CD4-positive, alpha-beta T cell (primary cell): ENCODE results near the gene GPR141. TPM values are rescaled to one million over a fixed set of nuclear protein-coding genes. Genes with fewer than 3 reads are reported as not detected.

ENCODE experiments used
- ATAC-seq: fragments of 200-7000 bp; cut with Tn5 transposase; one replicate; pipeline ENCODE4 v1.10.0; 2022; ENCODE audit warnings: mild to moderate bottlenecking; ENCODE audit not compliant: poor library complexity
- CTCF ChIA-PET: fragments of 350-600 bp; sonication (Branson Sonifier 250); formaldehyde crosslinking; loops from one replicate; lab custom pipeline; 2021; ENCODE audit warnings: antibody characterized with exemption, inconsistent platforms; lab: Charles Lee
- POLR2A ChIA-PET: fragments of 350-600 bp; sonication (Branson Sonifier 250); formaldehyde crosslinking; loops from one replicate; lab custom pipeline; 2021; ENCODE audit warnings: antibody characterized with exemption, inconsistent platforms; lab: Charles Lee
- DNase-seq, 14 experiments: peaks; one replicate each; pipeline ENCODE4 v3.0.0-alpha.2; 2013 to 2020; ENCODE audit warnings: mixed read lengths in 2 of 14
- H3K27ac ChIP-seq, 2 donors: one replicate each; pipeline versions ENCODE4 v1.5.1 to v1.7.0; 2013; ENCODE audit warnings: low read length in 2 of 2, low read depth in 1 of 2, mild to moderate bottlenecking in 1 of 2
- H3K27me3 ChIP-seq, 2 experiments: 1 replicate in 1 of 2; 2 replicates in 1 of 2; pipeline versions ENCODE4 v1.6.1 to v1.7.0; 2013; ENCODE audit warnings: low read length in 2 of 2, control low read depth in 1 of 2, mild to moderate bottlenecking in 1 of 2, moderate library complexity in 1 of 2; ENCODE audit not compliant: insufficient read depth in 2 of 2, control insufficient read depth in 1 of 2
- H3K36me3 ChIP-seq: one replicate; pipeline ENCODE4 v1.6.1; 2013; ENCODE audit warnings: low read length, control low read depth; ENCODE audit not compliant: insufficient read depth
- H3K4me1 ChIP-seq: one replicate; pipeline ENCODE4 v1.6.1; 2013; ENCODE audit warnings: low read length, control low read depth; ENCODE audit not compliant: insufficient read depth
- H3K4me3 ChIP-seq: one replicate; pipeline ENCODE4 v1.5.1; 2013; ENCODE audit warnings: mild to moderate bottlenecking, low read length, moderate library complexity
- H3K9me3 ChIP-seq, 2 experiments: 1 replicate in 1 of 2; 2 replicates in 1 of 2; pipeline versions ENCODE4 v1.6.1 to v1.7.0; 2013; ENCODE audit warnings: low read length in 2 of 2, mild to moderate bottlenecking in 2 of 2, control low read depth in 1 of 2, moderate library complexity in 1 of 2; ENCODE audit not compliant: control insufficient read depth in 1 of 2, insufficient read depth in 1 of 2
- H3K27ac Mint-ChIP-seq: one replicate; pipeline ENCODE4 v1.8.0; 2020; ENCODE audit warnings: mixed read lengths
- H3K27me3 Mint-ChIP-seq: one replicate; pipeline ENCODE4 v1.8.0; 2021; ENCODE audit warnings: mixed read lengths
- H3K36me3 Mint-ChIP-seq: one replicate; pipeline ENCODE4 v1.8.0; 2021; ENCODE audit warnings: low read depth, mixed read lengths
- H3K4me1 Mint-ChIP-seq: one replicate; pipeline ENCODE4 v1.8.0; 2021; ENCODE audit warnings: low read depth, mixed read lengths
- H3K4me3 Mint-ChIP-seq: one replicate; pipeline ENCODE4 v1.8.0; 2020; ENCODE audit warnings: mild to moderate bottlenecking, mixed read lengths
- H3K9me3 Mint-ChIP-seq: one replicate; pipeline ENCODE4 v1.8.0; 2020; ENCODE audit warnings: mixed read lengths
- intact Hi-C, 2 experiments: fragments of 100-400 bp; cut with DNase I in 1 of 2; cut with micrococcal nuclease in 1 of 2; formaldehyde crosslinking; loops; one replicate each; pipeline versions ENCODE4 v1.15.1 to v1.9.0; 2023 to 2025; cut with DNase I, micrococcal nuclease
- total RNA-seq, 174 experiments: library from RNA in 2 of 174; stranded (reverse) in 2 of 174; gene quantifications; one replicate each; pipeline ENCODE4 v1.2.3 and lab custom pipeline; 2021 to 2026
- TF ChIP-seq, protein P1 (sequence below): fragments of 200-600 bp; IDR thresholded peaks from one replicate; pipeline ENCODE4 v1.8.0; 2022; ENCODE audit warnings: antibody characterized with exemption, mild to moderate bottlenecking

The GPR141 gene
- total RNA-seq, 2 experiments from 2014 or later, result not detected

DNA sequence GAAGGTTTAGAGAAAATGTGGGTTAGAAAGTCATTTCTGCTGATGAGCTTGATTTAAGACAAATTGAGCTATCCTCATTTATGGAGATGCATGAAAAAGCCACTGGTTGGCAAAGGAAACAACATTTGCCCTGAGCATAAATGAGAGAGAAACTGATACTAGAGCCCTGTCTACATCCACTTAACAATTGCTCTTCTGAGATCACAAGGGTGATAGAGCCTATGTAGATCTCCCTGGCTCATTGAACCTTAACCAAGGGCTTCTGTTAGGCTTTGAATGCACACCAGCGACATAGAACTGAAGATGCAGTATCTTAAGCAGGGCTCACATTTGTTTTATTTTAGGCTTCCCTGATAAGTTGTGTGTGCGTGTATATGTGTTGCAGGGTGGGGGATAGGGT is 35.0 kb downstream of the GPR141 start:
- CTCF ChIA-PET, result no interaction called here
- POLR2A ChIA-PET, result no interaction called here

DNA sequence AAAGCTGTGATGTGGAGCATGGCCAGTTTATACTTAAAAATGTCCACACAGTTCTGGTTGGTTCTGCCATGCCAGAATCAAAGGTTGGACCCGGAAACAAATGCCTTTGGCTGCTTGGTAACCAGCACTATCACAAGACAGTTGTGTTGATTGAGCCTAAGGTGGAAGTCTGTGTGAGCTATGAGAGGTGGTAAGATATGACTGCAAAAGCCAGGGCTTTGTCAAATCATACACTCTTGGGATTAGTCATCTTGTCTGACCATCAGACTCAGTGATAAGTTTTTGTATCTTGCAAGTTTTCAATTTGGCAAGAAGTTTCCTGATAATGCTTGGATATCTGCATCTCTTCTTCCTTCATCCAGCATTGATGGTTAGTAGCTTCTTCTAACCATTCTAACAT is 35.5 kb downstream of the GPR141 start:
- intact Hi-C loops, result no loop called here

More for the DNA sequence above, 35.0 kb downstream of the GPR141 start:
- ATAC-seq (no peak), DNase-seq (no peak)
- TF ChIP-seq, protein P1, sequence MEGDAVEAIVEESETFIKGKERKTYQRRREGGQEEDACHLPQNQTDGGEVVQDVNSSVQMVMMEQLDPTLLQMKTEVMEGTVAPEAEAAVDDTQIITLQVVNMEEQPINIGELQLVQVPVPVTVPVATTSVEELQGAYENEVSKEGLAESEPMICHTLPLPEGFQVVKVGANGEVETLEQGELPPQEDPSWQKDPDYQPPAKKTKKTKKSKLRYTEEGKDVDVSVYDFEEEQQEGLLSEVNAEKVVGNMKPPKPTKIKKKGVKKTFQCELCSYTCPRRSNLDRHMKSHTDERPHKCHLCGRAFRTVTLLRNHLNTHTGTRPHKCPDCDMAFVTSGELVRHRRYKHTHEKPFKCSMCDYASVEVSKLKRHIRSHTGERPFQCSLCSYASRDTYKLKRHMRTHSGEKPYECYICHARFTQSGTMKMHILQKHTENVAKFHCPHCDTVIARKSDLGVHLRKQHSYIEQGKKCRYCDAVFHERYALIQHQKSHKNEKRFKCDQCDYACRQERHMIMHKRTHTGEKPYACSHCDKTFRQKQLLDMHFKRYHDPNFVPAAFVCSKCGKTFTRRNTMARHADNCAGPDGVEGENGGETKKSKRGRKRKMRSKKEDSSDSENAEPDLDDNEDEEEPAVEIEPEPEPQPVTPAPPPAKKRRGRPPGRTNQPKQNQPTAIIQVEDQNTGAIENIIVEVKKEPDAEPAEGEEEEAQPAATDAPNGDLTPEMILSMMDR, result no peak
- Mint-ChIP-seq H3K4me1 (no peaks in the 10 kb centered on the region), H3K27ac (no peak overlapping the region), H3K4me3 (no peak overlapping the region), H3K27me3 (no peaks in the 10 kb centered on the region), H3K36me3 (no peaks in the 10 kb centered on the region), H3K9me3 (no peaks in the 10 kb centered on the region)
- Histone ChIP-seq H3K27ac (no peak overlapping the region), H3K36me3 (no peaks in the 10 kb centered on the region), H3K4me3 (no peak overlapping the region), H3K9me3 (peaks cover 0 to 3% of the 10 kb centered on the region in 2 experiments), H3K27me3 (no peaks in the 10 kb centered on the region), H3K4me1 (no peaks in the 10 kb centered on the region)
- intact Hi-C loops, result no loop called here

DNA sequence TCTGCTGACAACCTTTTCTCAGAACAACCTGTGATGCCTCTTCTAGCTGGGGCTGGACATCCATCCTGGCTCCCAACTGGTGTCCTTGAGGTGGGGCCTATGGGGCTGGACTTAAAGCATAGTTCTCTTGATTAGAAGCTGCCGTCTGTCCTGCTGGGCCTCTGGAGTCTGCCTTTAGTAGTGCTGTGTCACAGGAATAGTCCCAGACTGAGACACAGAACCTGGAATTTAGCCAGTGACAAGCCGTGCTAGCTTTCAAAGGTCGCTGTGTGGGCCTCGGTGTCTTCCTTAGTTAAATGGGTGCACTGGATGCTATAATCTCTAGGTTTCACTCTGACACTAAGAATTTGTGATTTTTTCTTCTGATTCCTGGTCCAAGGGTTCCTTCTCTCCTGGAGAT is 41.2 kb downstream of the GPR141 start:
- DNase-seq (no peak), ATAC-seq (no peak)
- TF ChIP-seq, protein P1, result no peak
- ChIA-PET CTCF (interaction anchor here (0.6 to 1.2 kb wide), 2 partner anchors 8 to 86 kb away, joined by 3 read pairs; no protein-coding TSS in a partner anchor), POLR2A (no interaction called here)
- Histone ChIP-seq H3K9me3 (no peaks in the 10 kb centered on the region), H3K4me1 (no peaks in the 10 kb centered on the region), H3K36me3 (no peaks in the 10 kb centered on the region), H3K27ac (no peak overlapping the region), H3K27me3 (no peaks in the 10 kb centered on the region), H3K4me3 (no peak overlapping the region)
- Mint-ChIP-seq H3K36me3 (no peaks in the 10 kb centered on the region), H3K4me3 (no peak overlapping the region), H3K4me1 (peaks cover 7% of the 10 kb centered on the region), H3K27ac (no peak overlapping the region), H3K9me3 (no peaks in the 10 kb centered on the region), H3K27me3 (no peaks in the 10 kb centered on the region)
- intact Hi-C loops, result no loop called here

More for the DNA sequence above, 35.5 kb downstream of the GPR141 start:
- TF ChIP-seq, protein P1, result no peak
- Histone ChIP-seq H3K27me3 (no peaks in the 10 kb centered on the region), H3K9me3 (peaks cover 0 to 3% of the 10 kb centered on the region in 2 experiments), H3K27ac (no peak overlapping the region), H3K4me3 (no peak overlapping the region), H3K36me3 (no peaks in the 10 kb centered on the region), H3K4me1 (no peaks in the 10 kb centered on the region)
- no peak for ATAC-seq
- no peak for DNase-seq
- H3K27ac Mint-ChIP-seq, result no peak overlapping the region
- POLR2A ChIA-PET, result no interaction called here
- CTCF ChIA-PET, result no interaction called here
- H3K36me3 Mint-ChIP-seq, result no peaks in the 10 kb centered on the region
- no peaks in the 10 kb centered on the region for H3K4me1 Mint-ChIP-seq
- H3K27me3 Mint-ChIP-seq, result no peaks in the 10 kb centered on the region
- no peak overlapping the region for H3K4me3 Mint-ChIP-seq
- H3K9me3 Mint-ChIP-seq, result no peaks in the 10 kb centered on the region
